Measurements from ENCODE around the gene UCN3.

The UCN3 gene

DNA sequence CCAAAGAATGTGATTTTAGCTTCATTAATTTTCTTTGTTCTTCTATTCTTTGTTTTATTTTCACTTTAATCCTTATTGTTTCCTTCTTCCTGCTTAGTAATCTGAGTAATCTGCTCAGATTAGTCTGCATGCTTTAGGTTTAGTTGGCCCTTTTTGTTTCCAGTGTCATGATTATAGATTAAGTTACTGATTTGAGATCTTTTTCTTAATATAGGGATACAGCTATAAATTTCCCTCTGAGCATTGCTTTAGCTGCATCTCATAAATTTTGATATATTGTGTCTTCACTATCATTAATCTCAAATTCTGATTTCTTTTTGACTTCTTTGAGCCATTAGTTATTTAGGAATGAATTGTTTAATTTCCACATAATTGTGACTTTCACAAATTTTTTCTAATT is 53.8 kb downstream of the UCN3 start:
- no peaks in the 10 kb centered on the region for H3K27me3 ChIP-seq
- no peaks in the 10 kb centered on the region for H3K9me3 ChIP-seq
- no peak overlapping the region for H3K27ac ChIP-seq
- no peaks in the 10 kb centered on the region for H3K36me3 ChIP-seq
- TF ChIP-seq, protein P1, sequence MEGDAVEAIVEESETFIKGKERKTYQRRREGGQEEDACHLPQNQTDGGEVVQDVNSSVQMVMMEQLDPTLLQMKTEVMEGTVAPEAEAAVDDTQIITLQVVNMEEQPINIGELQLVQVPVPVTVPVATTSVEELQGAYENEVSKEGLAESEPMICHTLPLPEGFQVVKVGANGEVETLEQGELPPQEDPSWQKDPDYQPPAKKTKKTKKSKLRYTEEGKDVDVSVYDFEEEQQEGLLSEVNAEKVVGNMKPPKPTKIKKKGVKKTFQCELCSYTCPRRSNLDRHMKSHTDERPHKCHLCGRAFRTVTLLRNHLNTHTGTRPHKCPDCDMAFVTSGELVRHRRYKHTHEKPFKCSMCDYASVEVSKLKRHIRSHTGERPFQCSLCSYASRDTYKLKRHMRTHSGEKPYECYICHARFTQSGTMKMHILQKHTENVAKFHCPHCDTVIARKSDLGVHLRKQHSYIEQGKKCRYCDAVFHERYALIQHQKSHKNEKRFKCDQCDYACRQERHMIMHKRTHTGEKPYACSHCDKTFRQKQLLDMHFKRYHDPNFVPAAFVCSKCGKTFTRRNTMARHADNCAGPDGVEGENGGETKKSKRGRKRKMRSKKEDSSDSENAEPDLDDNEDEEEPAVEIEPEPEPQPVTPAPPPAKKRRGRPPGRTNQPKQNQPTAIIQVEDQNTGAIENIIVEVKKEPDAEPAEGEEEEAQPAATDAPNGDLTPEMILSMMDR (IDR thresholded peaks at IDR 0.05), result no peak
- peaks cover 0 to under 1% of the 10 kb centered on the region in 2 experiments for H3K4me1 ChIP-seq (ENCODE audit: control insufficient read depth in 1 of 2, insufficient read depth in 1 of 2, low read depth in 1 of 2, low read length in 1 of 2)
- H3K4me3 ChIP-seq (ENCODE audit: low read depth in 1 of 2, low read length in 1 of 2), result no peak overlapping the region

DNA sequence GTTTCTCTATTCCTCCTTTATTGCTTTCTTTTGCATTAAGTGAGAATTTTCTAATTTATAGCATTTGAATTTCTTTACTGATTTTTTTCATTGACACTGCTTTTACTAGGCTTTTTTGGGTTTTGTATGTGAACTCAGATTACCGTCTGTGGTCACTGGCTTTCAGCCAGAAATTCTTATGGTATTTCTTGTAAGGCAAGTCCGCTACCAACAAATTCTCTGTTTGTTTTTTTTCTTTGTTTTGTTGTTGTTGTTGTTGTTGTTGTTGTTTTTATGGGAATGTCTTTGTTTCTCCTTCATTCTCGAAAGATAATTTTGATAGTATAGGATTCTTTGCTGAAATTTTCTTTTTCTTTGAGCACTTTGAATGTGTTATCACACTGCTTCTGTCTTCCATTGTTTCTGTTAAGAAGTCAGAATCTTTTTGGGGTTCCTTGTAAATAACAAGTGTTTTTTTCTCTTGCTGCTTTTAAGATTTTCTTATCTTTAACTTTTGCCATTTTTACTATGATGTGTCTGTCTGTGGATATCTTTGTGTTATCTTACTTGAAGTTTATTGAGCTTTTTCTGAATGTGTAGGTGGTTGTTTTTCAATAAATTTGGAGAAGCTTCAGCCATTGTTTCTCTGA is 54.8 kb downstream of the UCN3 start:
- Histone ChIP-seq H3K27me3 (no peaks in the 10 kb centered on the region), H3K4me1 (ENCODE audit: control insufficient read depth in 1 of 2, insufficient read depth in 1 of 2, low read depth in 1 of 2, low read length in 1 of 2) (no peaks in the 10 kb centered on the region), H3K27ac (no peak overlapping the region), H3K4me3 (ENCODE audit: low read depth in 1 of 2, low read length in 1 of 2) (no peak overlapping the region), H3K36me3 (no peaks in the 10 kb centered on the region), H3K9me3 (no peaks in the 10 kb centered on the region)
- TF ChIP-seq, protein P1 (IDR thresholded peaks at IDR 0.05), result no peak

DNA sequence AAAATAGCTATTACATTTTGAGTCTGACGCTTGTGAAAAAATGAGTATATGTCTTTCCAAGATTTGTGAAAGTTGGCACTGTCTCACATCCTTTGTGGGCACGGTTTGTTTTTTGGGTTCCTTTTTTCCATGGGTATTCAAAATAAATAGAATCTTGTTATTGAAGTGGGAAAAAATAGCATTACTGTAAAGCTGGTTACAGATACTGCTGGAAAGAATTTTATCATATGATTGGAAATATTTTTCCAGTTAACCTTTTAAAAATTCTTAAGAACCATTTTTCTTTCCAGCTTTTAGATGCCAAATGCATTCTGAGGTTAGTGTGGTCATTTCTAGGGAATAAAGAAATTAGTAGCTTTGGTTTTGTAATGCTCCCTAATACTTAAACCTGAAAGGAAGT is 59.0 kb downstream of the UCN3 start:
- H3K9me3 ChIP-seq, result no peaks in the 10 kb centered on the region
- H3K27me3 ChIP-seq, result no peaks in the 10 kb centered on the region
- TF ChIP-seq, protein P1 (IDR thresholded peaks at IDR 0.05), result no peak
- no peak overlapping the region for H3K4me3 ChIP-seq (ENCODE audit: low read depth in 1 of 2, low read length in 1 of 2)
- H3K4me1 ChIP-seq (ENCODE audit: control insufficient read depth in 1 of 2, insufficient read depth in 1 of 2, low read depth in 1 of 2, low read length in 1 of 2), result no peaks in the 10 kb centered on the region
- H3K27ac ChIP-seq, result no peak overlapping the region
- no peaks in the 10 kb centered on the region for H3K36me3 ChIP-seq
